GM10266 (cell line): ENCODE data around the gene IVD.

ENCODE experiments used
- DNase-seq: peaks from one replicate; pipeline ENCODE4 v3.0.0; 2012; ENCODE audit errors: extremely low spot score
- TF ChIP-seq, protein P1 (sequence below): IDR thresholded peaks from 2 replicates; pipeline ENCODE4 v1.5.1; 2012; ENCODE audit warnings: mild to moderate bottlenecking, low read depth; ENCODE audit not compliant: control insufficient read depth, insufficient read depth; ENCODE audit errors: missing control alignments

IVD gene

DNA sequence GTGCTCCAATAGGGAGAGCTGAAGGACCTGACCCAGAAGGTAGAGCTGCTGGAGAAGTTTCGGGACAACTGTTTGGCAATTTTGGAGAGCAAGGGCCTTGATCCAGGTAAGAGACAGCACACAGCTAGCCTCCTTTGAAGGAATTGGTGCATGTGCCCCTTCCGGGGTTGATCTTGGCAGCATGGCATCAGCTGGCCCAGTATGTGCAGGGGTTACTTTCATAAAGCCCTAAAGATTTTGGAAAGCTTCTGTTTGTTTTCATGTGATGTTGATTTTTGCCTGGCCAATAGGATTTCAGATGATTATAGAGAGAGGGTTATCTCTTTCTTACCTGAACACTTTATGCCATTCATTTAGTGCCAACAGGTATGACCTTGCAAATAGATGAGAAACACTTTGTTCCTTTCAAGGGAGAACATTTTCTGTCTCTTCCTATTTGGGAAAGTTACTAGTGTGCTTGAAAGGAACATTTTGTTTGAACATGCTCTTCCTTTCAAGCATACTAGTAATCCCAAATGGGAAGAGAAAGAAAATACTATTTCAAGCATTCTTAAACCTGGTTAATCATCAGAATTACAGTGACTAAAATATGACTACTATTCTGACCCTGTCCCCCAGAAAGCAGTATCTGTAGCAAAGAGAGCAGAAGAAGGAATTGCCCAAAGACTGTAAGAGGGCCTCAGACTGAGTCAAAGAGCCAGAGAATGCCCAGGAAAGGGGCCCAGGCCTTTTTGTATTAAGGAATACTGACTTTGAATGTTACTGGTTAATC, 15.6 kb upstream of the IVD start:
- DNase-seq = no peak
- TF ChIP-seq, protein P1, sequence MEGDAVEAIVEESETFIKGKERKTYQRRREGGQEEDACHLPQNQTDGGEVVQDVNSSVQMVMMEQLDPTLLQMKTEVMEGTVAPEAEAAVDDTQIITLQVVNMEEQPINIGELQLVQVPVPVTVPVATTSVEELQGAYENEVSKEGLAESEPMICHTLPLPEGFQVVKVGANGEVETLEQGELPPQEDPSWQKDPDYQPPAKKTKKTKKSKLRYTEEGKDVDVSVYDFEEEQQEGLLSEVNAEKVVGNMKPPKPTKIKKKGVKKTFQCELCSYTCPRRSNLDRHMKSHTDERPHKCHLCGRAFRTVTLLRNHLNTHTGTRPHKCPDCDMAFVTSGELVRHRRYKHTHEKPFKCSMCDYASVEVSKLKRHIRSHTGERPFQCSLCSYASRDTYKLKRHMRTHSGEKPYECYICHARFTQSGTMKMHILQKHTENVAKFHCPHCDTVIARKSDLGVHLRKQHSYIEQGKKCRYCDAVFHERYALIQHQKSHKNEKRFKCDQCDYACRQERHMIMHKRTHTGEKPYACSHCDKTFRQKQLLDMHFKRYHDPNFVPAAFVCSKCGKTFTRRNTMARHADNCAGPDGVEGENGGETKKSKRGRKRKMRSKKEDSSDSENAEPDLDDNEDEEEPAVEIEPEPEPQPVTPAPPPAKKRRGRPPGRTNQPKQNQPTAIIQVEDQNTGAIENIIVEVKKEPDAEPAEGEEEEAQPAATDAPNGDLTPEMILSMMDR = no peak

DNA sequence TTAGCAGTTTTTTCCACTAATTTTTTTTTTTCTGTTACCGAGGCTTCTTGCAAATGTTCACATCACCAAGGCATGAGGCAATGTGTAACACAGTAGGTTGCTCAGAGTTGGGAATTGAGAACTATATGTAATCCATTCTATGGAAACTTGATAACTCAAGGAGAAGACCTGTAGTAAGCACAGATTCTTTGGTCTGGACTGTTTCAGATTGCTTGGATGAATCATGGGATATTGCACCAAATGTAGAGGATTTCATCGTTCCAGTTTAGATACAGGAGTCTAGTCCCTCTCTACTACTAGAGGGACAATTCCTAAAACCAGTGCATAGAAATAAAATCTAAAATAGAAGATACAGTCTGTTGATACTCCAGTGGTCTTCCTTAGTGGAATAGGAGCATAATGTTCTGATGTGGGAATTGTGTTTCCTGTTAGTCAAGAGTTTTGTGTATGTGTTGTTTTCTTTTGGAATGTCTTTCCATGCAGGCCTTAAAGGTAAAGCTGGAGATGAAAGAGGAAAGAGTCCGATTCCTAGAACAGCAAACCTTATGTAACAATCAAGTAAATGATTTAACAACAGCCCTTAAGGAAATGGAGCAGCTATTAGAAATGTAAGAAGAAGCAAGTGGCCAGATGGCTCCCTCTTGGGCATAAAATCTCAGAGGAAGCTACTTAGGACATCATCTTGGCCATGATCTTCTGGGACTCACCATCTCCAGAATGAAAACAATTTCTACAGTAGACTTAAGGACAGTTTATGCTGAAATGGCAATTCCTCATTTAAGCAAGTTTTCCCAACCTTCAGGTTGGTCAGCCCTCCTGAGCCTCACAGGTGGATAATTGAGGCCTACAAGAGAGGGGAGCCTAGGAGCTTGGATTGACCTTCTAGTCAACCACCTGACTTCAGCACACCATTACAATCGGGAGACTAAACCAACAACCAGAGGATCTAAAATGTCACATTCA, 12.3 kb upstream of the IVD start:
- TF ChIP-seq, protein P1 = no peak
- DNase-seq = no peak

DNA sequence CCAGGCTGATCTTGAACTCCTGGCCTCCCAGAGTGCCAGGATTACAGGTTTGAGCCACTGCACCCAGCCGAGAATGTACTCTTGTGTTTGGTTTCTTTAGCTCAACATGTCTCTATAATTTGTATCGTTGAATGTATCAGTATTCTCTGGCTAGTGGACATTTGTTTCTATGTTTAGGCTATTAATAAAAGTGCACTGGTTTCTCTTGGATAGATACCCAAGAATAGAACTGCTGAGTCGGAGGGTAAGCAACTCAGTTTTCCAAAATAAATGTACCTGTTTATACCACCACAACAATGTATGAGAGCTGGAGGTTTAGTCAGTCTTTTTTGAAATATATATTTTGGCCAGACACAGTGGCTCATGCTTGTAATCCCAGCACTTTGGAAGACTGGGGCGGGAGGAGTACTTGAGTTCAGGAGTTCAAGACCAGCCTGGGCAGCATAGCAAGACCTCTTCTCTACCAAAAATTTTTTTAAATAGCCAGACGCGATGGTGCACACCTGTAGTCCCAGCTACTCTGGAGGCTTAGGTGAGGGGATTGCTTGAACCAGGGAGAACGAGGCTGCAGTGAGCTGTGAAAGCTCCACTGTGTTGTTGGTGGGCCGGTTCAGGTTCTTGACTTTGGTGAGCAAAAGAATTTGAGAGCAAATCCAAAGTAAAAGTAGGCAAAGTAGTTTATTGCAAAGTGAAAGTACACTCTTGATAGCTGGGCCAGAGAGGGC, 7.7 kb upstream of the IVD start:
- TF ChIP-seq, protein P1 = no peak
- no peak for DNase-seq

DNA sequence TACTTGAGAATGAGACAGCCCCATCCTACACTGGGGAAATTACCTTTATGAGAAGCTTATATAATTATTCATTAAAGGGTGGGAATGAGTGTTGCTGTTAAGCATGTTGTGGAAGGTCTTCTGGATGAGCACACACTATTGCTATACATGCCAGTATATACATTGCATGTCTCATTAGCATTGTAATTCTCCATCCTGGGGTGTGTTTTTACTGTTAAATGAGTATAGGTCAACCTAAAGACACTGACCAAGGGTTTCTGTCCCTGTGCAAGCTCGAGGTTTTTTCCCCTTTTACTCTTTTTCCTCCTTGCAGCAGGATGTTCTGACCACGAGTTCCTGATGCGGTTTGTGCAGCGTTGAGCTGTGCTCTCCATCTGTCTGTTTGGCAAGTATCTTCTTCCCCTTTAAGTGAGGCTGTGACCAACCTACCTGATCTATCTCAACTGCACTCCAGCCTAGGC, 7.2 kb upstream of the IVD start:
- TF ChIP-seq, protein P1 = no peak
- peak; percentile 32 for DNase-seq

DNA sequence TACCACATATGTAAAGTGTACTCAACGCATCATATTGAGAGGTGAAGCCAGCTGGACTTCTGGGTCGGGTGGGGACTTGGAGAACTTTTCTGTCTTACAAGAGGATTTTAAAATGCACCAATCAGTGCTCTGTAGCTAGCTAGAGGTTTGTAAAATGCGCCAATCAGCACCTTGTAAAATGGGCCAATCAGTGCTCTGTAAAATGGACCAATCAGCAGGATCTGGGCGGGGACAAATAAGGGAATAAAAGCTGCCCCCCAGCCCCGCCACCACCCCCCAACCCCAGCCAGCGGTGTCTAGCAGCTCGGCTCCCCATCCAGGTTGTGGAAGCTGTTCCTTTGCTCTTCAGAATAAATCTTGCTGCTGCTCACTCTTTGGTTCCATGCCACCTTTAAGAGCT, 6.2 kb upstream of the IVD start:
- TF ChIP-seq, protein P1 = no peak
- DNase-seq = no peak

DNA sequence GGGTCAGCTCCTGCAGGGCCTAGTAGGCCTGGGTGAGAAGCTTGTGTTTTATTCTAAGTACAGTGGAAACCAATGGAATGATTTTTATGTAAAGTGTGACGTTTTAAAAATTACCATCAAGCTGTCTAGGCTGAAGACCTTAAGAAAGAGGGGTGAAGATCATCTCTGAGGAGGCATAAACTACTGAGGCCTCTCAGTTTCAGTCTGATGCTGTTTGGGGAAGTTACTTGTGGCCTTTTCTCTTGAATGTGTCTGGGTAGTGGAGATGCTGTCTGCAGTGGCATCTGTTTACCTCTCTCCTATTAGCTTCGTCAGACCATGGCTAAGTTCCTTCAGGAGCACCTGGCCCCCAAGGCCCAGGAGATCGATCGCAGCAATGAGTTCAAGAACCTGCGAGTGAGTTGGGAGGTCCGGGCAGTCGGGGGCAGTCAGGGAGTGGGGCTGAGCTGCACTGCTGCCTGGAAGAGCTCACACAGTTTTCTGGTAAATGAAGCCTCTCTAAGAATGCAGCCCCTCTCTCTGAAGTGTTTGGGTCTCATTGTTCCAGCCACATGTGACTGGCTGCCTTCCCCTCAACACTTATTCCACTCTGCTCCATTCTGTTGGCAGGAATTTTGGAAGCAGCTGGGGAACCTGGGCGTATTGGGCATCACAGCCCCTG, 1.9 kb downstream of the IVD start:
- TF ChIP-seq, protein P1 = no peak
- DNase-seq = peak; percentile 87
